Nephron (organoid): ENCODE results near the gene SLCO4C1.
"Not testable (repeated sequence)": the region's sequence is repeated elsewhere in the genome, so short reads cannot be mapped to it uniquely, and the experiment has no call there.

Experiments
- H3K27ac Mint-ChIP-seq, 3 experiments: 2 replicates each; pipeline ENCODE4 v1.8.0; 2020; ENCODE audit warnings: mixed read lengths in 3 of 3, mild to moderate bottlenecking in 2 of 3, moderate library complexity in 1 of 3
- H3K27me3 Mint-ChIP-seq: 2 replicates; pipeline ENCODE4 v1.8.0; 2021; ENCODE audit warnings: low read depth, mild to moderate bottlenecking, moderate library complexity, mixed read lengths
- H3K36me3 Mint-ChIP-seq: 2 replicates; pipeline ENCODE4 v1.8.0; 2020; ENCODE audit warnings: low read depth, mixed read lengths
- H3K4me1 Mint-ChIP-seq: 2 replicates; pipeline ENCODE4 v1.8.0; 2020; ENCODE audit warnings: mixed read lengths
- H3K4me3 Mint-ChIP-seq, 3 experiments: 2 replicates each; pipeline ENCODE4 v1.8.0; 2020; ENCODE audit warnings: mild to moderate bottlenecking in 3 of 3, mixed read lengths in 3 of 3, moderate library complexity in 2 of 3
- H3K9me3 Mint-ChIP-seq: 2 replicates; pipeline ENCODE4 v1.8.0; 2020; ENCODE audit warnings: mixed read lengths
- TF ChIP-seq, protein P1 (sequence below), 3 experiments: fragments of 200-600 bp; sonication (generic); IDR thresholded peaks; one replicate each; pipeline ENCODE4 v1.5.0; 2021; ENCODE audit warnings: antibody characterized with exemption in 3 of 3; ENCODE audit not compliant: unreplicated experiment in 3 of 3

SLCO4C1 gene, protein sequence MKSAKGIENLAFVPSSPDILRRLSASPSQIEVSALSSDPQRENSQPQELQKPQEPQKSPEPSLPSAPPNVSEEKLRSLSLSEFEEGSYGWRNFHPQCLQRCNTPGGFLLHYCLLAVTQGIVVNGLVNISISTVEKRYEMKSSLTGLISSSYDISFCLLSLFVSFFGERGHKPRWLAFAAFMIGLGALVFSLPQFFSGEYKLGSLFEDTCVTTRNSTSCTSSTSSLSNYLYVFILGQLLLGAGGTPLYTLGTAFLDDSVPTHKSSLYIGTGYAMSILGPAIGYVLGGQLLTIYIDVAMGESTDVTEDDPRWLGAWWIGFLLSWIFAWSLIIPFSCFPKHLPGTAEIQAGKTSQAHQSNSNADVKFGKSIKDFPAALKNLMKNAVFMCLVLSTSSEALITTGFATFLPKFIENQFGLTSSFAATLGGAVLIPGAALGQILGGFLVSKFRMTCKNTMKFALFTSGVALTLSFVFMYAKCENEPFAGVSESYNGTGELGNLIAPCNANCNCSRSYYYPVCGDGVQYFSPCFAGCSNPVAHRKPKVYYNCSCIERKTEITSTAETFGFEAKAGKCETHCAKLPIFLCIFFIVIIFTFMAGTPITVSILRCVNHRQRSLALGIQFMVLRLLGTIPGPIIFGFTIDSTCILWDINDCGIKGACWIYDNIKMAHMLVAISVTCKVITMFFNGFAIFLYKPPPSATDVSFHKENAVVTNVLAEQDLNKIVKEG

DNA sequence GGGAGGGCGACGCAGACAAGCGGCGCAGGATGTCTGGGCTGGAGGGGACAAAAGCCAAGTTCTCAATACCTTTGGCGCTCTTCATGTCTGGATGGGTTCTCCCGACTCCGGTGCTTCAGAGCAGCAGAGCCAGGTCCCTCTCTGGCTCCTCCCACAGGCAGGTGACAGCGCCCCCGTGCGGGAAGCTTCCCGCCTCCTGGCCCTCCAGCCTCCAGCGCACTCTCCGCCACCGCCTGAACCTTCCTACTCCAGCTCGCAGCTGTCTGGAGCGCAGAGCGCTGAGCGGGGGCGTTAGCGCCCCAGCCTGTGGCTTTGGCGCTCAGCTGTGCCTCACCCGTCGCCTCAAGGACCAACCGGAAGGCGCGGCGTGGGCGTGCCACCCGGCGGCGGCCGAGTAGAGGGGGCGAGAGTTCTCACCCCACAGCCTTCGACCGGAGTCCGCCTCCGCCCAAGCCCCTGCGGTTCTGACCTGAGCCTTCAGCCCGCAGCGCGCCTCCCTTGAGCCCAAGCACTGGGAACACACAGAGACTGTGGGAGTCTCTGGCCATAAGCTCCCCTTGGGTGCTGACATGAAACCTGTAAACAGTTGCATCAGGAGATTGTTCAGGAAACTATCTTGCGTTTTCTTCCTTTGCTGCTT lies at the start of gene SLCO4C1:
Gene SLCO4C1 (minus strand): TSS at position 107 of the 640 bp plus-strand sequence. CDS start 22 bp downstream, at position 85.
- Mint-ChIP-seq H3K27me3 (peaks cover 16% of the 10 kb centered on the region), H3K9me3 (peaks cover 2% of the 10 kb centered on the region), H3K4me3 (peak within 1 kb of the TSS; percentile 82 to 92 (median 85)), H3K4me1 (peaks cover 15% of the 10 kb centered on the region), H3K27ac (peak within 1 kb of the TSS; percentile 1 to 70 (median 15)), H3K36me3 (no peaks in the 10 kb centered on the region)
- TF ChIP-seq, protein P1, sequence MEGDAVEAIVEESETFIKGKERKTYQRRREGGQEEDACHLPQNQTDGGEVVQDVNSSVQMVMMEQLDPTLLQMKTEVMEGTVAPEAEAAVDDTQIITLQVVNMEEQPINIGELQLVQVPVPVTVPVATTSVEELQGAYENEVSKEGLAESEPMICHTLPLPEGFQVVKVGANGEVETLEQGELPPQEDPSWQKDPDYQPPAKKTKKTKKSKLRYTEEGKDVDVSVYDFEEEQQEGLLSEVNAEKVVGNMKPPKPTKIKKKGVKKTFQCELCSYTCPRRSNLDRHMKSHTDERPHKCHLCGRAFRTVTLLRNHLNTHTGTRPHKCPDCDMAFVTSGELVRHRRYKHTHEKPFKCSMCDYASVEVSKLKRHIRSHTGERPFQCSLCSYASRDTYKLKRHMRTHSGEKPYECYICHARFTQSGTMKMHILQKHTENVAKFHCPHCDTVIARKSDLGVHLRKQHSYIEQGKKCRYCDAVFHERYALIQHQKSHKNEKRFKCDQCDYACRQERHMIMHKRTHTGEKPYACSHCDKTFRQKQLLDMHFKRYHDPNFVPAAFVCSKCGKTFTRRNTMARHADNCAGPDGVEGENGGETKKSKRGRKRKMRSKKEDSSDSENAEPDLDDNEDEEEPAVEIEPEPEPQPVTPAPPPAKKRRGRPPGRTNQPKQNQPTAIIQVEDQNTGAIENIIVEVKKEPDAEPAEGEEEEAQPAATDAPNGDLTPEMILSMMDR (IDR thresholded peaks at IDR 0.05; ENCODE audit: unreplicated experiment in 3 of 3): peak; percentile 51 to 73 (median 60)

DNA sequence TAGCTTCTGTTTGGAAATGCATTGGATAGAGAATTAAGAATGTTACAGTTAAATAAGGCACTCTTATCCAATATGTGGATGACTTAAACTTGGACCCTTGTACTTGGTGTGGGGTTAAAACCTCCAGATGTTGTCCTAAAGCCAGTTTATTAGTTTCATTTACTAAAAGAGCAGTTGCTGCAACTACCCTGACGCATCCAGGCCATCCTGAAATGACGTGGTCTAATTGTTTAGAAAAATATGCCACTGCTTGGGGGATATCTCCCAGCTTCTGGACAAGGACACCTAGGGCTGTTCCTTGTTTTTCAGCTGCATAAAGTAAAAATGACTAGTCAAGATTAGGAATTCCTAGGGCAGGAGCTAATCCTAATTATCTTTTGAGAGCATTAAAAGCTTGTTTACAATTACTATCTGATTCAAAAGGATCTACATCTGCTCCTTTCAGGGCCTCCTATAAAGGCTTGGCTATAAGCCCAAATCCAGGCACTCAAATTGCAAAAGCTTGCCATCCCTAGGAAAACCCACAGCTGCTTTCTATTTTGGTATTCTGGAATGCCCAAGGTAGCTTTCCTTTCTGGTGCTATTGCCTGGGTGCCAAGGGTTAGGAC lies 45.7 kb upstream of the SLCO4C1 start:
- no peak overlapping the region for H3K4me3 Mint-ChIP-seq
- H3K27ac Mint-ChIP-seq: no peak overlapping the region
- no peaks in the 10 kb centered on the region for H3K9me3 Mint-ChIP-seq
- H3K36me3 Mint-ChIP-seq: no peaks in the 10 kb centered on the region
- TF ChIP-seq, protein P1 (IDR thresholded peaks at IDR 0.05; ENCODE audit: unreplicated experiment in 3 of 3): no peak
- H3K4me1 Mint-ChIP-seq: no peaks in the 10 kb centered on the region
- H3K27me3 Mint-ChIP-seq: no peaks in the 10 kb centered on the region

- Mint-ChIP-seq H3K27ac (peak overlapping the region in 2 of 3 experiments; percentile 1 to 34), H3K4me3 (no peak overlapping the region), H3K27me3 (no peaks in the 10 kb centered on the region), H3K9me3 (peaks cover 2% of the 10 kb centered on the region), H3K36me3 (no peaks in the 10 kb centered on the region), H3K4me1 (peaks cover 15% of the 10 kb centered on the region)
- TF ChIP-seq, protein P1 (IDR thresholded peaks at IDR 0.05; ENCODE audit: unreplicated experiment in 3 of 3): no peak
These were observed 28.6 kb upstream of the SLCO4C1 start for GRCh38 chr5:102324714-102325113.

GRCh38 chr5:102318801-102319200 lies 22.7 kb upstream of the SLCO4C1 start:
- H3K27ac Mint-ChIP-seq: not testable (repeated sequence)

DNA sequence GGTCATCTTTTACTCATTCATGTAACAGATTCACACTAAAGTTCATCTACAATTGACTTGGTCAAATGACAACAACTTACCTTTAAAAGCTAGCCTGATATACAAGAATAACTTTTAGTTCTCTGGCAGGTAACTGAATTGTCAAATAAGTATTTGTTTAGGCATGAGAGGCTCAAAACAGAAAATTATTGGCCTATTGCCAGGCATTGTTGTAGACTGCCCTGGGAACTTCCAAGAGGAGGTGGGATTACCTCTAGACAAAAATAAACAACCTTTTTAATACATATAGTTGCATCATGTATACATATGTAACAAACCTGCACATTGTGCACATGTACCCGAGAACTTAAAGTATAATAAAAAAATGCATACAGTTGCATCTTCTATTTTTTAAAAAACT lies 18.2 kb upstream of the SLCO4C1 start:
- TF ChIP-seq, protein P1 (IDR thresholded peaks at IDR 0.05; ENCODE audit: unreplicated experiment in 3 of 3): no peak
- H3K27ac Mint-ChIP-seq: peak overlapping the region in 1 of 3 experiments; percentile 41
- H3K27me3 Mint-ChIP-seq: no peaks in the 10 kb centered on the region
- no peaks in the 10 kb centered on the region for H3K36me3 Mint-ChIP-seq
- no peaks in the 10 kb centered on the region for H3K9me3 Mint-ChIP-seq
- no peaks in the 10 kb centered on the region for H3K4me1 Mint-ChIP-seq
- H3K4me3 Mint-ChIP-seq: no peak overlapping the region

More at GRCh38 chr5:102318801-102319200, 22.7 kb upstream of the SLCO4C1 start:
- H3K9me3 Mint-ChIP-seq, H3K36me3 Mint-ChIP-seq, H3K4me3 Mint-ChIP-seq, H3K4me1 Mint-ChIP-seq, H3K27me3 Mint-ChIP-seq: not testable (repeated sequence)

DNA sequence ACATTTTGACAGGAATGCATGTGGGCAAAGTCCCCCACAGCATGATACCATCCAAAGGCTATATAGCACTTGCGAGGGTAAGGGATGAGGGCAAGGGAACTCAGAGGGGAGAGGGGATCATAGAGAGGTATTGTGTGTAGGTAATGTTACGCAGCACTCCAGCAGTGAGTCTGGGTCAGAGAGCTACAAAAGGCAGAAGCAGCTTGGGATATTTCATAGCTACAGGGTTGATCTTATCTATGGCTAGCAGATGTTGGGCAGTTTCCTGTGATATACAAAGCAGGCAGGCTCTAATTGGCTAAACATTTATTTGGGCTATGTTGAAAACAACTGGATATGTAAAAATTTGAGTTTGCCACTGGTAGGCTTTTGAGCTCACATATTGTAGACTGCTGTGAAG lies 17.8 kb upstream of the SLCO4C1 start:
- TF ChIP-seq, protein P1 (IDR thresholded peaks at IDR 0.05; ENCODE audit: unreplicated experiment in 3 of 3): no peak
- Mint-ChIP-seq H3K36me3 (no peaks in the 10 kb centered on the region), H3K4me3 (no peak overlapping the region), H3K27ac (peak overlapping the region in 2 of 3 experiments; percentile 4 to 41), H3K27me3 (no peaks in the 10 kb centered on the region), H3K9me3 (no peaks in the 10 kb centered on the region), H3K4me1 (no peaks in the 10 kb centered on the region)
